Smooth muscle cell (in vitro differentiated cells): ENCODE measurements around the gene BRD9. TPM values are rescaled to one million over a fixed set of nuclear protein-coding genes. Genes with fewer than 3 reads are reported as not detected.
"Not testable (repeated sequence)": the region's sequence is repeated elsewhere in the genome, so short reads cannot be mapped to it uniquely, and the experiment has no call there.

Experiments
- DNase-seq: peaks from one replicate; lab custom pipeline; 2025; ENCODE audit not compliant: unreplicated experiment; lab: John Stamatoyannopoulos, UW
- H2AFZ ChIP-seq: fragments of 200-600 bp; sonication (generic); 2 replicates; pipeline ENCODE4 v1.6.0; 2016; ENCODE audit warnings: antibody characterized with exemption, low read depth, mild to moderate bottlenecking
- H3F3A ChIP-seq: fragments of 200-600 bp; sonication (generic); 2 replicates; pipeline ENCODE4 v1.6.0; 2017; ENCODE audit warnings: antibody characterized with exemption, low read depth
- H3K27ac ChIP-seq: fragments of 200-600 bp; sonication (generic); 2 replicates; pipeline ENCODE4 v1.5.1; 2016; ENCODE audit warnings: low read depth, mild to moderate bottlenecking
- H3K27me3 ChIP-seq: fragments of 200-600 bp; sonication (generic); 2 replicates; pipeline ENCODE4 v1.6.1; 2016; ENCODE audit warnings: low read depth, mild to moderate bottlenecking
- H3K36me3 ChIP-seq: fragments of 200-600 bp; sonication (generic); 2 replicates; pipeline ENCODE4 v1.5.1; 2016; ENCODE audit warnings: low read depth
- H3K4me1 ChIP-seq: fragments of 200-600 bp; sonication (generic); 2 replicates; pipeline ENCODE4 v1.5.1; 2016; ENCODE audit warnings: low read depth
- H3K4me2 ChIP-seq: fragments of 200-600 bp; sonication (generic); 2 replicates; pipeline ENCODE4 v1.6.0; 2016; ENCODE audit warnings: mild to moderate bottlenecking
- H3K4me3 ChIP-seq: fragments of 200-600 bp; sonication (generic); 2 replicates; pipeline ENCODE4 v1.5.1; 2016; ENCODE audit warnings: mild to moderate bottlenecking
- H3K79me2 ChIP-seq: fragments of 200-600 bp; sonication (generic); 2 replicates; pipeline ENCODE4 v1.6.0; 2016; ENCODE audit warnings: low read depth, mild to moderate bottlenecking
- H3K9ac ChIP-seq: fragments of 200-600 bp; sonication (generic); 2 replicates; pipeline ENCODE4 v1.6.0; 2016; ENCODE audit warnings: low read depth
- H3K9me3 ChIP-seq: fragments of 200-600 bp; sonication (generic); replicated peaks from 2 replicates; pipeline ENCODE4 v1.5.1; 2016; ENCODE audit warnings: low read depth
- H4K20me1 ChIP-seq: fragments of 200-600 bp; sonication (generic); 2 replicates; pipeline ENCODE4 v1.6.0; 2016; ENCODE audit warnings: low read depth
- CTCF ChIP-seq: fragments of 200-600 bp; sonication (generic); IDR thresholded peaks from 2 replicates; pipeline ENCODE4 v1.5.1; 2017; ENCODE audit warnings: borderline replicate concordance, mild to moderate bottlenecking, antibody characterized with exemption; ENCODE audit not compliant: insufficient read depth, poor library complexity, severe bottlenecking
- WGBS: methylation state at CpG from one replicate; pipeline ENCODE4 v1.1.7; 2016; ENCODE audit warnings: low lambda C conversion rate; 5-methylcytosine and 5-hydroxymethylcytosine counted together
- polyA plus RNA-seq: library from polyadenylated mRNA; unstranded; fragments of >200 nt; fragmentation: Nextera tagmentation; extraction: Ambion mirVana; gene quantifications from 2 replicates; pipeline ENCODE4 v1.2.1, GENCODE V29; 2016
- total RNA-seq: library from RNA; depleted of rRNA; stranded (reverse); fragments of >200 nt; gene quantifications from 2 replicates; pipeline ENCODE4 v1.2.3, GENCODE V29; 2014

BRD9 gene
- total and polyA plus RNA-seq, 2 experiments from 2014 or later: 17.1 to 17.8 TPM

- TF ChIP-seq CTCF: no peak
- Histone ChIP-seq H4K20me1 (no peaks in the 10 kb centered on the region), H3K4me2 (no peak overlapping the region), H3K9me3 (no peaks in the 10 kb centered on the region), H3K4me3 (no peak overlapping the region), H3K36me3 (no peaks in the 10 kb centered on the region), H3K4me1 (no peaks in the 10 kb centered on the region), H2AFZ (no peak overlapping the region), H3K79me2 (no peaks in the 10 kb centered on the region), H3K27me3 (no peaks in the 10 kb centered on the region), H3F3A (no peaks in the 10 kb centered on the region), H3K9ac (no peak overlapping the region), H3K27ac (no peak overlapping the region)
- DNase-seq: no peak
- 89% methylated on average over 13 of the region's 13 CpGs for WGBS
These were observed 38.4 kb downstream of the BRD9 start for GRCh38 chr5:854217-854616.

- H4K20me1 ChIP-seq, H3K79me2 ChIP-seq, DNase-seq, H3K4me1 ChIP-seq, H3K27me3 ChIP-seq, H3K4me2 ChIP-seq, H3K9ac ChIP-seq, H3K36me3 ChIP-seq, H3K9me3 ChIP-seq, H3F3A ChIP-seq, H3K4me3 ChIP-seq, H3K27ac ChIP-seq, H2AFZ ChIP-seq: not testable (repeated sequence)
- 98% methylated on average over 15 of the region's 18 CpGs for WGBS
These were observed 39.0 kb downstream of the BRD9 start for GRCh38 chr5:853416-854090.

- no peaks in the 10 kb centered on the region for H3F3A ChIP-seq
- H4K20me1 ChIP-seq: no peaks in the 10 kb centered on the region
- no peak for DNase-seq
- no peak for TF ChIP-seq CTCF
- H3K4me3 ChIP-seq: no peak overlapping the region
- H3K27ac ChIP-seq: no peak overlapping the region
- no peaks in the 10 kb centered on the region for H3K27me3 ChIP-seq
- no peaks in the 10 kb centered on the region for H3K9me3 ChIP-seq
- no peak overlapping the region for H2AFZ ChIP-seq
- H3K9ac ChIP-seq: no peak overlapping the region
- no peak overlapping the region for H3K4me2 ChIP-seq
- H3K4me1 ChIP-seq: no peaks in the 10 kb centered on the region
- no peaks in the 10 kb centered on the region for H3K79me2 ChIP-seq
- no peaks in the 10 kb centered on the region for H3K36me3 ChIP-seq
- 97% methylated on average over 51 of the region's 55 CpGs for WGBS
These were observed 39.9 kb downstream of the BRD9 start for GRCh38 chr5:852431-853401.

GRCh38 chr5:852018-852417 is 40.6 kb downstream of the BRD9 start:
- Histone ChIP-seq H3K9ac (no peak overlapping the region), H3F3A (no peaks in the 10 kb centered on the region), H3K4me3 (no peak overlapping the region), H3K27me3 (no peaks in the 10 kb centered on the region), H3K27ac (no peak overlapping the region), H2AFZ (no peak overlapping the region), H4K20me1 (no peaks in the 10 kb centered on the region), H3K9me3 (no peaks in the 10 kb centered on the region), H3K79me2 (no peaks in the 10 kb centered on the region), H3K36me3 (no peaks in the 10 kb centered on the region), H3K4me1 (no peaks in the 10 kb centered on the region), H3K4me2 (no peak overlapping the region)
- no peak for DNase-seq
- TF ChIP-seq CTCF: no peak
- WGBS: 91% methylated on average over 5 of the region's 5 CpGs
